GM12878 (cell line): ENCODE measurements around the gene TRIM9. TPM values are rescaled to one million over a fixed set of nuclear protein-coding genes. Genes with fewer than 3 reads are reported as not detected.

Source experiments
- ATAC-seq: fragments of 200-7000 bp; cut with Tn5 transposase; 3 replicates; pipeline ENCODE4 v1.9.1; 2020; ENCODE audit warnings: mild to moderate bottlenecking, moderate library complexity
- BruUV-seq: library from RNA; stranded (reverse); fragments of 400-500 nt; replicated peaks from 2 replicates; lab custom pipeline; 2021; lab: Mats Ljungman, UMichigan
- CTCF ChIA-PET: fragments of 300-600 bp; sonication (Branson Sonifier 250); formaldehyde crosslinking; extraction: SDS; loops from one replicate; lab custom pipeline; 2021; ENCODE audit warnings: inconsistent platforms; lab: Yijun Ruan, JAX
- POLR2A ChIA-PET: fragments of 350-600 bp; formaldehyde crosslinking; extraction: SDS; loops from one replicate; lab custom pipeline; 2021; ENCODE audit warnings: inconsistent platforms; lab: Charles Lee
- RAD21 ChIA-PET: fragments of 300-600 bp; sonication (Branson Sonifier 250); formaldehyde crosslinking; loops from one replicate; lab custom pipeline; 2023; ENCODE audit warnings: antibody characterized with exemption; ENCODE audit not compliant: unreplicated experiment; lab: Charles Lee
- SMC1A ChIA-PET: fragments of 300-600 bp; sonication (Branson Sonifier 250); formaldehyde crosslinking; loops from one replicate; lab custom pipeline; 2023; ENCODE audit not compliant: unreplicated experiment, uncharacterized antibody; lab: Charles Lee
- DNase-seq: peaks from one replicate; pipeline ENCODE4 v3.0.0-alpha.2; 2011; ENCODE audit warnings: low read depth, low spot score
- FAIRE-seq: peaks from 3 replicates; lab custom pipeline; 2011; peaks lifted over from hg19 to GRCh38; lab: Jason Lieb, UNC
- H2AFZ ChIP-seq: 2 replicates; pipeline ENCODE4 v1.6.0; 2011; ENCODE audit warnings: low read depth, low read length, control low read depth; ENCODE audit not compliant: control insufficient read depth
- H3K27ac ChIP-seq: 2 replicates; pipeline ENCODE4 v1.5.1; 2011; ENCODE audit warnings: control low read depth; ENCODE audit not compliant: control insufficient read depth, insufficient read depth
- H3K27me3 ChIP-seq, 2 experiments: replicated peaks in 1 of 2; 2 replicates each; pipeline versions ENCODE4 v1.6.0 to v1.6.1; 2011; ENCODE audit warnings: low read length in 1 of 2; ENCODE audit not compliant: control insufficient read depth in 2 of 2, insufficient read depth in 2 of 2
- H3K36me3 ChIP-seq, 2 experiments: 2 replicates each; pipeline ENCODE4 v1.5.1; 2011; ENCODE audit warnings: low read length in 1 of 2; ENCODE audit not compliant: control insufficient read depth in 2 of 2, insufficient read depth in 2 of 2
- H3K4me1 ChIP-seq: 2 replicates; pipeline ENCODE4 v1.6.1; 2011; ENCODE audit warnings: mild to moderate bottlenecking, low read length, moderate library complexity, mixed read lengths; ENCODE audit not compliant: control insufficient read depth, insufficient read depth
- H3K4me2 ChIP-seq: 2 replicates; pipeline ENCODE4 v1.6.0; 2011; ENCODE audit warnings: control low read depth; ENCODE audit not compliant: control insufficient read depth, insufficient read depth
- H3K4me3 ChIP-seq: fragments of 200-600 bp; sonication (generic); 2 replicates; pipeline ENCODE4 v1.5.1; 2016
- H3K79me2 ChIP-seq: 2 replicates; pipeline ENCODE4 v1.6.0; 2011; ENCODE audit warnings: low read length; ENCODE audit not compliant: control insufficient read depth, insufficient read depth
- H3K9ac ChIP-seq: 2 replicates; pipeline ENCODE4 v1.8.0; 2011; ENCODE audit warnings: low read length, control low read depth, mixed read lengths; ENCODE audit not compliant: control insufficient read depth, insufficient read depth
- H3K9me3 ChIP-seq: replicated peaks from 3 replicates; pipeline ENCODE4 v1.5.1; 2011; ENCODE audit warnings: mild to moderate bottlenecking, low read length; ENCODE audit not compliant: control insufficient read depth, insufficient read depth
- H4K20me1 ChIP-seq: 2 replicates; pipeline ENCODE4 v1.6.0; 2011; ENCODE audit not compliant: control insufficient read depth, insufficient read depth
- JUND ChIP-seq: IDR thresholded peaks from 2 replicates; pipeline ENCODE4 v1.6.1; 2012; ENCODE audit warnings: low read depth, mild to moderate bottlenecking, low read length, improper control_type of control experiment, moderate library complexity
- PAX5 ChIP-seq: IDR thresholded peaks from 2 replicates; pipeline ENCODE4 v1.6.1; 2011; ENCODE audit warnings: low read depth, low read length, borderline replicate concordance
- RELA ChIP-seq: fragments of 450-650 bp; IDR thresholded peaks from 2 replicates; pipeline ENCODE4 v1.8.0; 2014; ENCODE audit warnings: borderline replicate concordance; ENCODE audit not compliant: partially characterized antibody
- SREBF2 ChIP-seq: IDR thresholded peaks from 2 replicates; pipeline ENCODE4 v1.6.1; 2012; ENCODE audit warnings: mild to moderate bottlenecking, low read length
- ZNF207 ChIP-seq: fragments of 450-650 bp; IDR thresholded peaks from 2 replicates; pipeline ENCODE4 v1.6.1; 2014; ENCODE audit warnings: antibody characterized with exemption, mild to moderate bottlenecking, borderline replicate concordance
- WGBS: methylation state at CpG from one replicate; pipeline ENCODE4 v1.1.6; 2016; ENCODE audit warnings: low lambda C conversion rate; ENCODE audit not compliant: insufficient replicate concordance, insufficient coverage; ENCODE audit errors: missing lambda C conversion rate; 5-methylcytosine and 5-hydroxymethylcytosine counted together
- in situ Hi-C: fragments of 300-500 bp; cut with MboI; formaldehyde crosslinking; loops from 9 replicates; pipeline ENCODE4 v1.14.3; 2018; ENCODE audit warnings: mixed read lengths
- intact Hi-C: fragments of 100-400 bp; cut with micrococcal nuclease; formaldehyde crosslinking; loops from one replicate; pipeline ENCODE4 v1.14.2; 2022; ENCODE audit not compliant: unreplicated experiment
- polyA plus RNA-seq, 11 experiments: library from polyadenylated mRNA; depleted of rRNA in 4 of 11; unstranded in 6 of 11; stranded (reverse) in 5 of 11; fragments of >200 nt; fragmentation: Nextera tagmentation in 4 of 11; fragmentation: Illumina TruSeq in 1 of 11; extraction: Ambion mirVana in 4 of 11; extraction: Trizol in 1 of 11; gene quantifications; 1 replicate in 1 of 11; 2 replicates in 10 of 11; pipeline versions ENCODE4 v1.2.1 to v1.2.3, GENCODE V29; 2011 to 2016; ENCODE audit warnings: inconsistent platforms in 2 of 11, missing spikeins in 2 of 11, low read depth in 1 of 11
- total RNA-seq, 4 experiments: library from RNA; depleted of rRNA in 3 of 4; stranded (reverse); fragments of >200 nt in 3 of 4; fragmentation: Illumina TruSeq in 1 of 4; extraction: Trizol in 1 of 4; gene quantifications; 2 replicates each; pipeline versions ENCODE4 v1.2.1 to v1.2.3, GENCODE V29; 2013 to 2021
- TF ChIP-seq, protein P1 (sequence below): fragments of 150-350 bp; IDR thresholded peaks from 2 replicates; pipeline ENCODE4 v1.6.1; 2016; ENCODE audit warnings: low read depth, low read length
- TF ChIP-seq, protein P2 (sequence below): fragments of 150-350 bp; IDR thresholded peaks from 2 replicates; pipeline ENCODE4 v1.6.1; 2014; ENCODE audit warnings: mild to moderate bottlenecking, low read depth, low read length

TRIM9 gene
- total and polyA plus RNA-seq, 10 of the 15 experiments (the other 5 are each of a cell fraction or from before 2014, with no cell fraction given), result 0.04 to 0.18 (median 0.11) TPM; not detected in 2

DNA sequence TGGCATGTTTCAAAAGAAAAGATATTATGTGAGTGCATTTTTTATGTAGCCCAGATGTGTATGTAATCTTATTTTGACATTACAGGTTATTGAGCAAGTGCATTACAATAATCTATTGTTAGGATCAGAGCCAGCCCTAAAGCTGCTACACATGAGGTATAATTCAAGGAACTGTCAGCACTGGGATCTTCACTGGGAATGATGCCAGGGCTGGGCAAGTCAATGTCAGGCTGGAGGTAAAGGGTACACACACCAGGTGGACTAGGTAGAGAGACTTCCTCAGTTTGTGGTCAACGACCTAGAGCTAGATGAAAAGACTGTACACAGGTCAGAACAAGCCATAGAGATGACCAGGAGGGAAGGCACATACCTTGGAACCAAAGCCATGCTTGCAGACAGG lies 15.4 kb downstream of the TRIM9 start:
- no peak overlapping the region for H3K9ac ChIP-seq
- no peak overlapping the region for H3K4me3 ChIP-seq
- TF ChIP-seq, protein P1, sequence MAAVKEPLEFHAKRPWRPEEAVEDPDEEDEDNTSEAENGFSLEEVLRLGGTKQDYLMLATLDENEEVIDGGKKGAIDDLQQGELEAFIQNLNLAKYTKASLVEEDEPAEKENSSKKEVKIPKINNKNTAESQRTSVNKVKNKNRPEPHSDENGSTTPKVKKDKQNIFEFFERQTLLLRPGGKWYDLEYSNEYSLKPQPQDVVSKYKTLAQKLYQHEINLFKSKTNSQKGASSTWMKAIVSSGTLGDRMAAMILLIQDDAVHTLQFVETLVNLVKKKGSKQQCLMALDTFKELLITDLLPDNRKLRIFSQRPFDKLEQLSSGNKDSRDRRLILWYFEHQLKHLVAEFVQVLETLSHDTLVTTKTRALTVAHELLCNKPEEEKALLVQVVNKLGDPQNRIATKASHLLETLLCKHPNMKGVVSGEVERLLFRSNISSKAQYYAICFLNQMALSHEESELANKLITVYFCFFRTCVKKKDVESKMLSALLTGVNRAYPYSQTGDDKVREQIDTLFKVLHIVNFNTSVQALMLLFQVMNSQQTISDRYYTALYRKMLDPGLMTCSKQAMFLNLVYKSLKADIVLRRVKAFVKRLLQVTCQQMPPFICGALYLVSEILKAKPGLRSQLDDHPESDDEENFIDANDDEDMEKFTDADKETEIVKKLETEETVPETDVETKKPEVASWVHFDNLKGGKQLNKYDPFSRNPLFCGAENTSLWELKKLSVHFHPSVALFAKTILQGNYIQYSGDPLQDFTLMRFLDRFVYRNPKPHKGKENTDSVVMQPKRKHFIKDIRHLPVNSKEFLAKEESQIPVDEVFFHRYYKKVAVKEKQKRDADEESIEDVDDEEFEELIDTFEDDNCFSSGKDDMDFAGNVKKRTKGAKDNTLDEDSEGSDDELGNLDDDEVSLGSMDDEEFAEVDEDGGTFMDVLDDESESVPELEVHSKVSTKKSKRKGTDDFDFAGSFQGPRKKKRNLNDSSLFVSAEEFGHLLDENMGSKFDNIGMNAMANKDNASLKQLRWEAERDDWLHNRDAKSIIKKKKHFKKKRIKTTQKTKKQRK, result no peak
- no peak for TF ChIP-seq RELA
- TF ChIP-seq JUND, result no peak
- no peak for TF ChIP-seq ZNF207
- TF ChIP-seq, protein P2, sequence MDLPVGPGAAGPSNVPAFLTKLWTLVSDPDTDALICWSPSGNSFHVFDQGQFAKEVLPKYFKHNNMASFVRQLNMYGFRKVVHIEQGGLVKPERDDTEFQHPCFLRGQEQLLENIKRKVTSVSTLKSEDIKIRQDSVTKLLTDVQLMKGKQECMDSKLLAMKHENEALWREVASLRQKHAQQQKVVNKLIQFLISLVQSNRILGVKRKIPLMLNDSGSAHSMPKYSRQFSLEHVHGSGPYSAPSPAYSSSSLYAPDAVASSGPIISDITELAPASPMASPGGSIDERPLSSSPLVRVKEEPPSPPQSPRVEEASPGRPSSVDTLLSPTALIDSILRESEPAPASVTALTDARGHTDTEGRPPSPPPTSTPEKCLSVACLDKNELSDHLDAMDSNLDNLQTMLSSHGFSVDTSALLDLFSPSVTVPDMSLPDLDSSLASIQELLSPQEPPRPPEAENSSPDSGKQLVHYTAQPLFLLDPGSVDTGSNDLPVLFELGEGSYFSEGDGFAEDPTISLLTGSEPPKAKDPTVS, result no peak
- no peak for TF ChIP-seq PAX5
- TF ChIP-seq SREBF2, result no peak
- no peak overlapping the region for H3K27ac ChIP-seq
- SMC1A ChIA-PET, result no interaction called here
- H3K4me2 ChIP-seq, result no peak overlapping the region
- POLR2A ChIA-PET, result no interaction called here
- intact Hi-C loops (no loop called here), in situ Hi-C loops (no loop called here)
- BruUV-seq, result no TSS peak
- ATAC-seq (no peak), DNase-seq (no peak), FAIRE-seq (no peak)
- H2AFZ ChIP-seq, result no peak overlapping the region
- 0% methylated on average over 1 of the region's 1 CpG for WGBS
- no peaks in the 10 kb centered on the region for H3K9me3 ChIP-seq
- CTCF ChIA-PET, result no interaction called here
- no peaks in the 10 kb centered on the region for H3K27me3 ChIP-seq
- H3K79me2 ChIP-seq, result no peaks in the 10 kb centered on the region
- H3K4me1 ChIP-seq, result no peaks in the 10 kb centered on the region
- RAD21 ChIA-PET, result no interaction called here
- H4K20me1 ChIP-seq, result no peaks in the 10 kb centered on the region
- H3K36me3 ChIP-seq, result no peaks in the 10 kb centered on the region
